Activated CD4-positive, CD25-positive, alpha-beta regulatory T cell (primary cell): Measurements from ENCODE around the gene FOSB.
"Not testable (repeated sequence)": the region's sequence is repeated elsewhere in the genome, so short reads cannot be mapped to it uniquely, and the experiment has no call there.

ENCODE experiments used
- DNase-seq, 4 experiments: peaks; one replicate each; lab custom pipeline; 2025; lab: John Stamatoyannopoulos, UW

FOSB gene

GRCh38 chr19:45506246-45506988 is 38.6 kb downstream of the FOSB start:
- peak; percentile 95 to 99 (median 96) for DNase-seq

- DNase-seq, result peak; percentile 75 to 84 (median 83)
Observed at GRCh38 chr19:45506989-45507871, 39.4 kb downstream of the FOSB start, which contains the start of gene VASP. VASP (plus strand) TSS chr19:45507479; CDS start chr19:45507772, 293 bp downstream.

GRCh38 chr19:45507872-45508416 is 40.1 kb downstream of the FOSB start:
- DNase-seq, result no peak

- no peak for DNase-seq
Observed at GRCh38 chr19:45508417-45508860, 40.6 kb downstream of the FOSB start.

- DNase-seq, result peak in 1 of 4 experiments; percentile 20
Observed at GRCh38 chr19:45508861-45509691, 41.3 kb downstream of the FOSB start.

- no peak for DNase-seq
Observed at GRCh38 chr19:45509692-45510015, 41.9 kb downstream of the FOSB start.

- not testable (repeated sequence) for DNase-seq
Observed at GRCh38 chr19:45510352-45510751, 42.6 kb downstream of the FOSB start.

GRCh38 chr19:45511074-45511473 is 43.3 kb downstream of the FOSB start:
- DNase-seq, result no peak

- DNase-seq, result no peak
Observed at GRCh38 chr19:45512881-45513483, 45.2 kb downstream of the FOSB start.

GRCh38 chr19:45514376-45515051 is 46.7 kb downstream of the FOSB start:
- no peak for DNase-seq

- DNase-seq, result no peak
Observed at GRCh38 chr19:45515081-45515624, 47.4 kb downstream of the FOSB start.

- DNase-seq, result no peak
Observed at GRCh38 chr19:45515807-45516401, 48.1 kb downstream of the FOSB start.

- no peak for DNase-seq
Observed at GRCh38 chr19:45517238-45517637, 49.4 kb downstream of the FOSB start.

GRCh38 chr19:45517641-45518468 is 50.1 kb downstream of the FOSB start:
- no peak for DNase-seq

GRCh38 chr19:45518469-45518826 is 50.7 kb downstream of the FOSB start:
- no peak for DNase-seq

- no peak for DNase-seq
Observed at GRCh38 chr19:45522010-45522941, 54.5 kb downstream of the FOSB start.

GRCh38 chr19:45523642-45524256 is 56.0 kb downstream of the FOSB start:
- DNase-seq, result peak; percentile 24 to 58 (median 32)
